IPS-NIHi7 (cell line): ENCODE data around the gene MEIKIN.

Experiments used
- DNase-seq: peaks from one replicate; pipeline ENCODE4 v3.0.0; 2012; ENCODE audit warnings: mixed read lengths; ENCODE audit errors: extremely low spot score

The MEIKIN gene

DNA sequence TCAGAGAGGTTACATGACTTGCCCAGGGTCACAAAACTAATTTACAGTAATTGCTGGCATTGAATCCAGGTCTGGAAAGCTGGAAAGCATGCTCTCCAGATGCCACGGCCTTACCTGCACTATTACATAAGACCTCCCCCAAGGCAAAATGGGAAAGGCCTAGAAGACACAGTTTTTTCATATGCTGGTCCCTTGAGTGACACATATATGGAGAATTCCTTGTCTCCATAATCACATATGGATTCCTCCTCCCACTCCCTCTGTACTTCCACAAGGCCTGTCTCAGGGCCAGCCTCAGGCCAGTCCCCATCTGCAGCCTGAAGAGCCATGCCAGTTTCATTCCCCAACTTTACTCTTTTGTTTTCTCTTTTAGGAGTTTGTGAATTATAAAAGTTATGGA lies 28.6 kb upstream of the MEIKIN start:
- DNase-seq: no peak

DNA sequence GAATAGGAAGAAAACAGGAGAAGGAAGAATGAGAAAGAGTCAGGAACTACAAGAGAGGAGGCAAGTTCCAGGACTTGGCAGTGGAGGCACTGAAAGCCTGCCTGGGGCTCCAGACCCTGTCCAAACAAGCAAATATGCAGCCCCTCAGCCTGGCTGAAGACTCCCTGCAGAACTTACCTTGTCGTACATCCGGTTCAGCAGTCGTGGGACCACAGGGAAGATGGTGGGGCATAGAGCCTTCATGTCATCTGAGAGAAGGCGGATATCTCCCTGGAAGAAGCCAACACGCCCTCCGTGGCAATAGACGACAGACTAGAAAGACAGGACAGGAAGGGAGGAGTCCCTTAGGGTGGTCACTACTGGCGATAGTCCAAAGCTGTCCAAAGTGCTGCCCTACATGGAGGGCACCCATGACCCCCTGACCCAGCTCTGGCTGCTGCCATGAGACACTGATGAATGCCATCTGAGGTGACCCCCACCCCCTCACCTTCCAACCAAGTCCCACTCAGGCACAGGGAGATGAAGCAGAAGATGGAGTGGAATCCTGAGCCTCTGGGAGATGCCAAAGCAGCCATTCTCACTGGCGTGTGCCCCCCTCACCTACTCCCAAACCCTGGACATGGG lies 27.7 kb upstream of the MEIKIN start:
- no peak for DNase-seq

DNA sequence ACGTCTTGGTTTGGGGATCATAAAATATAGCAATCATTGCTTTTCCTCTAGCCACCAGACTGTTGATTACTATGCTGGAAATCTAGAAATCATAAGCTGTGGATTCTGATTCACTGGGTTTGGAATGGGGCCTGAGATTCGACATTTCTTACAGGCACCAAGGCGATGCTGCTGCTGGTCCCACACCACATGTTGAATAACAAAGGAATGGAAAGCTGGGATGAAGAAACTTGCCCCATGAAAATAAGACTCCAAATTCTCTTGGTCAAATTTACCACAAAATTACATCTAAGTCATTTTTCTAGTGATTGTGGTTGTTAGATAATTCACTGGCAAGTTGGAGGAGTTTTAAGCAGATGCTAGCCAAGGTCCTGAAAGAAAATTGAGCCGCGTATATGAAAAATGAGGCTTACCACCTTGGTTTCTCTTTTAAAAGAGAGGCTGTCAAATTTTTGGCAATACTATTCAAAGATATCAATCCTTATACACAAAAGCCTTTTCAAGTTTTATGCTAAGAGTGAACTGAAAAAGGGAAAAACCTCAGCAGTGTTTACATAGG lies 23.0 kb upstream of the MEIKIN start:
- DNase-seq: no peak

DNA sequence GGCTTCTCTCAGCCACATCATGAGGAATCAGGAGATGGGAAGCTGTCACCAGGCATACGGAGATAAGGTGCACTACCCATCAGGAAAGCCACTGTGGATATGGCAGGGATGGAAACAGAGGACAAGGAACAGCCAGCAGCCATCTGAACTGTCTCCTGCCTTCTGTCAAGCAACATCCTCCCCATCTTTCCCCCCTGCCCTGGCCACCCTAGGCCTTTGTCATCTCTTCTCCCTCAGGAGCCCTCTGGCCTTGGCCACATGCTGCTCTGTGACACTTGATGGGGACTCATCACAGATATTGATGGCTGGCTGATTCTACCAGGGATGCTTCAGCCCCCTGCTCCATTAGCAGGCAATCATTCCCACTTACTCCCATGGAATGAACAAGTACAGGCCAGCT lies 21.1 kb upstream of the MEIKIN start:
- DNase-seq: no peak

DNA sequence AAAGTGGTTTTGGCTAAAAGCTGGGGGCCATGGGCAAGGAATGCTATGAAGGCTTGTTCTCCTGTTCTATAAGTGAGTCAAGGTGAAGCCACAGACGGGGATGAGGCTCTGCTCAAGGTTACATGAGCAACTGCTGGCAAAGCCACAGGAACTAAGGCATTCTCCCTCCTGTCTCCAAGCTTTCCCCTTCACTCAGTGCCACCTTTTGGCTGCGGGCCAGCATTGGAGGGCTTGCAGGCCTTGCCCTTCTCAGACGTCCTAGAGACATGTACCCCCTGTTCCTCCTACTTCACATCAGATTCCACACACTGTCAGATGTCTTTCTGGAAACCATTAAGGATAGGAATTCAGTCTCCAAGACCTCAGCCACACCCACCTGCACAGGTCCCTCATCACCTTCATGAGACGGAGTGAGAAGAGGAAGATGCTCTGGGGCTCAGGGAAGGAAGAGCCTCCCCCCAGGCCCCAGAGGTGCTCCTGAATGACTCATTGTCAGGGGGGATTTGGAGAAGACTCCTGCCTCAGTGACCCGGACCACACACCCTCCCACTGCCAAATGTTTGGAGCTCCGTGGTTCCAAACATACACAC lies 20.5 kb upstream of the MEIKIN start:
- DNase-seq: no peak

DNA sequence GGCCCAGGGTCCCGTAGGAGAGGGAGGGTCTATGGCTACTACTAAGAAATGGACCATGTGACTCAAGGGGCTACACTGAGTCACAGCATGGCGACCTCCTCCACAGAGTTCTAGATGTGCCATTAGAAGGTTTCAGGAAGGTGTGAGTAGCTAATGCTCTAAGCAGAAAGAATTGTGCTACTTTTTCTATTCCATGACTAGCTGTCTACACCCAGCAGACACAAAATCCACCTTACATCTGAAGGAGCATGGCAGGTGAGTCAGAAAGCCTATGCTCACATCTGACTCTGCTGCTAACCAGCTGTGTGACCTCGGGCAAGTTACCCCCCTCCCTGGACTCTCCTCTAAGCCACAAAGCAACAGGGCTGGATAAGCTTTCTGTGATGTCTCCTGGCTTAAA lies 14.4 kb upstream of the MEIKIN start:
- DNase-seq: no peak

DNA sequence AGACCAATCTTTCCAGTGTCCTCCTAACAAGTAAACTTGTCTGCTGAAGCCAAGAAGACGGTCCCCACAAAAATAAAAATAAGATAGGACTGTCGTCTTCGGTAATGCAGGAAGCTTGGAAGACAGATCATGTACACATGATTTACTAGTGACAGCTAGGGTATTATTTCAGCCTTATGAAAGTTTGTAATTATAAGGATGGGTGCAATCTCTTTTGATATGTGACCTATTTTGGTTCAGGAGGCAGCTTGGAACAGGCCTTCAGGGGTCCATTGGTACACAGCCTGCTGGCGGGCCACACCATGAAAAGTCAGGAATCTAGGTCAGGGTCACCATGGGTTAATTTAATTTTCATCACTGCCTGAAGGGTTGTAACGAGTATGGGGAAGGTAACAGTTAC lies 13.7 kb upstream of the MEIKIN start:
- DNase-seq: no peak

DNA sequence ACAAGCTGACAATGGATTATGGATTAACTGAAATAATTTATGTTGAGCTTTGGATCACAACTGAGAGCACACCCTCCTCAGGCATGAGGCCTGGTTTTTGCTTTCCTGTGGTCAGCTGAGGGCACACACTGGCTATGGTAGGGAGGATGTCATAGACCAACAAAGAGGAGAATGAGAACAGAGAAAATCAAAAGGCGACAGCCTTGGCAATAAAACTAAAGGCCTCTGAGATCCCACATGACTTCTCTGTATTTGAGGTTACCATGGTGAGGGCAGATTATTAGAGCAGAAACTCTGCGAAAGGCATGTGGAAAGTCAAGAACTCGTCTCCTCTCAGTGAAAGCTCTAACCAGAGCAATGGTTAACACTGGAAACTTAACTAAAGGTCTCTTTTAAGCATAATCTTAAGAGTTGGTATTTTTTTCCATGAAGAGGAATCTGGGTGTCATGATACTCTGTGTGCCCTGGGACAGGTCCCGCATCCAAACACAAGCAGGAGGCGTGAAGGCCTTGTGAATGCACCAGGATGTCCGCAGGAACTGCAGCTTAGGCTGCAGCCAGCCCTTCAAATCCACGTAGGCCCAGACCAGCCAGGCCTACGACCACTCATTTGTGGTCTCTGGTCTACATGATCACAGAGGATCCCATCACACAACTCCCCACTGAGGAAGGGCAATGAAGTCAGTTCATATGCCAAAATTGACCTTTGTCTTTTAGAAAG lies 12.4 kb upstream of the MEIKIN start:
- no peak for DNase-seq

DNA sequence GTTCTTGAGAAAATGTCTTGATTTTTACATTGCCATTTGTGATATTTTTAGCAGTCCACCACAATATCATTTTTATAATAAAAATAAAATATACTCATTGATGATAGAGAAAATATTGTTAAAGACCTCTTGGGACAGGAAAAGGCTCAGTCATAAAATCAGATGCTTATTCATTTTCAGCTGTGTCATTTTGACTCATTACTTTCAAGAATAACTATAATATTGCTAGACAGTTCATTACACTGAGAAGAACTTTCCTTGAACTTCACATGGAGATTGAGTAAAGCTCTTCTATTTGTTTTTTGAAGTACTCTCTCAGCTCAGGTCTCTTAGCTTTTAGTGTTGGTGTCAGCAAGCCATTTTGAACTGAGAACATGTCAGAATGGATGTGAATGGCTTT lies 8.5 kb upstream of the MEIKIN start:
- no peak for DNase-seq

DNA sequence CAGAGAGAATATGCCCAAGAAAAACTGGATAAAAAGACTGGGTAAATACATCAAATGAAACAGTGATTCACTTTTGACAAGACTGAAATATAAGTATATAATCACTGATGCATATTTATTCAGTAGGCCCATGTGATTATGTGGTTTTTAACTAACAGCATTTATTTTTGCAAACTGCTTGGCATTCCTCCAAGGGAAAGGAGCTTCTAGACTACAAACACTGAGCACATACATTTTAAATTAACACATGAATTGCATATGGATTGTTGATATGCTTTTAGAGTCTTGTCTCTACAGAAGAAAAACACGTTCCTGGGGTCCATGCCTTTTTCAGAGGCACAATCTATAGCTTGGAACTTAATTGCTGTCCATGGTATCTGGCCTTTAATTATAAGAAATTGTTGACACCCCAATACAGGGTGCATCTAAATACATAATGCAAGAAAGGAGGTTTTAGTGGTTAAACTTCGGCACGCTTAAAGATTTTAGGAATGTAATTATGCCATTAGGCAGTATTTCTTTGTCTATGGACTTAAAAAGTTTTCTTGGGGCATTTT lies 6.9 kb upstream of the MEIKIN start:
- DNase-seq: no peak

DNA sequence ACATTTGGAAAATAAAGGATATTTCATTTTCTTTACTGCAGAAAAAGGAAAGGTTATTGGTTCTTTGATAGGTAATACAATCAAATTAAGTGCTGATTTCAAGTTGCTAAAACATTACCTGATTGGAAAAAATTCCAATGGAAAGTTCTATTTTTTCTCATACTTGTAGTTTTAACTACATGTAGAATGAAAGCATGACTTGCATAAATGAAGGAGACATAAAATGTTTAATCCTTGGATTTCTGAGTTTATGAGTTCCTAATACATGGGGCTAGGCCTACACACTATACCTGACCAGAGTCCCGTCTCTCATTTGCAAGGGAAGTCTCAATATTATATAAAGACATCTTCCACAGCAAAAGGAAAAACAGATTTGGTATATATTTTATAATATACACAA lies 5.2 kb upstream of the MEIKIN start:
- no peak for DNase-seq

DNA sequence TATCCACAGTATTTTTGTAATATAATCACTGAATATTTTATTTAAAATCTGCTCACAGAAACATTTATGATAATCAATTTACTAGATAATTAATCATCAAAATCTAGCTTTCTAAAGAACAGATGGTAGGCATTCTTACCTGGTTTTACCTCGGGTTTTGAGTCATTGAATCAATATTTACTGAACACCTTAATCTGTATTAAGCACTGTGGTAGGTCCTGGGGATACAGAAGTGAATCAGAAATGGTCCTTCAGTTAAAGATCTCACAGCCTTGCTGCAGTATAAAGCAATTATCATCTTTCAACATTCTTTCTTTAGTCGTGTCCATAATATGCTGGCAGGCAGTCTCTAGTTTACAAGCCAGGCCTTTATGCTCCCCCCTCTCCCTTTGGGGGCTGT lies 2.0 kb upstream of the MEIKIN start:
- no peak for DNase-seq

DNA sequence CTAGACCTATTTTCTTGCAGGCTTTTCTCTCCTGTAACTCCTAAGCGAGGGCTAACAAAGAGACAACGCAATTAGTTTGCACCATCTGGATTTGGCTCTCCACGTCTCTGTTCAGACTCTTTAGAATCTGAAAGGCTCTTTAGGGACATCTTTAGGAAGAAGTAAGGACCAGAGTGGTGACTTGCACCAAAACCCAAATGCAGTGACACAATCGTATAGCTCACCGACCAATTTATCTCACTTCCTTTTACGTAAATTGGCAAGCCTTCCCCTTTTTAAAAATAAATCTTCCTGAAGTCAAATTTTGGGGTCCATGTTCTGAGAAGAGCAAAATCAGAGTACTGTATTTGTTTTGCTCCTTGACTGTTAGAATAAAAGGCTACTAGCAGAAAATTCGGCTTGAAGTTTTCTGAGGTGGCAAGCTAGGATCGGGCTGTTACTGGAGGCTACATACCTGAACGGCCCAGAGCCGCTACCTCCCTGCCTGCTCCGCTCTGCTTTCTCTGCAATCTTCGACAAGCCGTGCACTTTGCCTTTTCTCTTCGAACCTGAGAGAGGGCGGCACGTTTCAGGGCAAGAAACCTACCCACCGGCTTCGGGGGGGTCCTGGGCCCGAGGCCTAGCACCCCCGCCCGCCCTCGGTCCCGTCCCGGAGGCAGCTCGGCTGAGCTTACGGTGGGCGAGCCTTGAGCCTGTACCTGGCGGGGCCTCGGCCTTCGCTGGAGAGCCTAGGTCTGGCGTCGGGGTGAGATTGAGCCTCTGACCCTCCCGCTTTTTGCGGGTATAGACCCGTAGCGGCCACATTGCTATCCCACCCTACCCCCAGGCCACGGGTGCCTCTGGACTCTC lies 537 bp downstream of the MEIKIN start:
- no peak for DNase-seq

DNA sequence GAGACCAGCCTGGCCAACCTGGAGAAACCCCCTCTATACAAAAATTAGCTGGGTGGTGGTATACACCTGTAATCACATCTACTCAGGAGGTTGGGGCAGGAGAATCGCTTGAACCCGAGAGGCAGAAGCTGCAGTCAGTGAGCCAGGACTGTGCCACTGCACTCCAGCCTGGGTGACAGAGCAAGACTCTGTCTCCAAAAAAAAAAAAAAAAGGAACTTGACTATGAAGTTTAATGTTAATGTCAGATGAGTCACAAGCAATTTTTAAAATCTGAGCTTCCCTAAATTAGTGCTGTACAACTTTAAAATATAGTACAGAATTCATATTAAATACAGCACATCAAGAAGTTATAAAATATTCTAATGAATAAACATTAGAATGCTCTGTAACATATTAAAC lies 1.5 kb downstream of the MEIKIN start:
- no peak for DNase-seq

DNA sequence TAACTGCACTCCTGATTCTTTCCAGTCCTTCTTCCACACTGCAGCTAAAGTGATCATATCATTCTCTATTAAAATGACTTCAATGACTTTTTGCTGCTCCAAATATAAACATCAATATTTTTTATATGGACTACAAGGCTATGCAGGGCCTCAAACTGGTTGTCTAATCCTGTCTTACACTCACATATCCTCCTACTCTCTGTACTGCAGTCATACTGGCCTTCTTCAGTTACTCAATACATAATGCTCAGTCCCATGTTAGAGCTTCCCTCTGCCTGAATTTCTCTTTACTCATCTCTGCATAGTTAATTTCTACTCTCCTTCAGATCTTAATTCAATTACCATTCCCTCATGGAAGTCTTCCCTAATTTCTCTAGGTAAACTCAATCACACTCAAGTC lies 3.4 kb downstream of the MEIKIN start:
- no peak for DNase-seq

DNA sequence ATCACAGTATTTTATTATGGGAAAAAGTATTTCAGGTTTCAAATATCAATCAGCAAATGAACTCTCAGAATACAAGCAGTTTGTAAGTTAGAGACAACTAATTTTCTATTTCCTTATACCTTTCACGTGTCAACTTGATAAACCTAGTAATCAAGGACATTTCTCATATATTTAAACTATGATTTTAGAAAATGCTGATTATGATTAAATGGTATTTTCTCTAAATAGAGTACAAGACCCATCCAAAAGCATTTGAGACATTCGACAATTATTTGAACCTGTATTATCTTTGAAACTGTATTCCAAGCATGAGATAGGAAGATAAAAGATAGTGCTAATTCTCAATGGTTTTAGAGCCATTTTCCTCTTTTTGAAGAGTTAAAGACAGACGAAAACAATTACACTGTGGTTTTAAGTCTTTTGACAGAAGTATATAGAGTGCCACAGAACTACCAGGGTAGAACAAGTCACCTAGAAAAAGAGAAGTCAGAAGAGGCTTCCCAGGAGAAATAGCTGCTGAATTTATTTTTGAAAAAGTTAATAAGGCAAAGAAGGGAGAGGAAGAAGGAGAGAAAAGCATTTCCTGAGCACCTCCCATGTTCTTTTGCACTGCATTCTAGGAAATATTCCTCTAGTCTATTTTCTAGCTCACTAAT lies 5.6 kb downstream of the MEIKIN start:
- DNase-seq: no peak

DNA sequence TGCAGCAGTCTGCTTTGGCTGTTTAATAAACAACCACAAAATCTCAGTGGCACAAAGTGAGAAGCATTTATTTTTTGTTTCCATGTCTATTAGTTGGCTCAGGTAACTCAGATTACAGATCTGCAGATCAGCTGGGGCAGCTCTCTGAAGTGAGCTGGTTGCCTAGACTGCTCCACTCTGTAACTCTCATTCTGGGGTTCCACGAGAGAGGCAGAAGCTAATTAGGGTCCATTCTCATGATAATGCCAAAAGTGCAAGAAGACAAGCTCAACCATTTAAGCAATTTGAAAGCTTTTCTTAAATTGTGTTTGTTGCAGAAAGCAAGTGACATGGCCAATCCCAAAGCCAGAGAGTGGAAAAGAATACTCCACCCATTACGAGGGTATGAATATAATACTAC lies 13.2 kb downstream of the MEIKIN start:
- peak; percentile 31 for DNase-seq

DNA sequence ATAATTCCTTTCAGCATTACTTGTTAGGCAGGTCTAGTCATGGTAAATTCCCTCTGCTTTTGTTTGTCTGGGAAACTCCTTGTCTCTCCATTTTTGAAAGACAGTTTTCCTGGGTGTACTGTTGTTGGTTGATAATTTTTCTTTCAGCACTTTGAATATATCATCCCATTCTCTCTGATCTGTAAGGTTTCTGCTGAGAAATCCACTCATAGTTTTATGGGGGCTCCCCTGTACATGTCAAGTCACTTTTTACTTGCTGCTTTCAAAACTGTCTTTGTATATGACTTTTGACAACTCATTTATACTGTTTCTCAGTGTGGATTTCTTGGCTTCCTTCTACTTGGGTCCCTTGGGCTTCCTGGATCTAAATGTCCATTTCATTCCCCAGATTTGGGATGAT lies 16.5 kb downstream of the MEIKIN start:
- no peak for DNase-seq

DNA sequence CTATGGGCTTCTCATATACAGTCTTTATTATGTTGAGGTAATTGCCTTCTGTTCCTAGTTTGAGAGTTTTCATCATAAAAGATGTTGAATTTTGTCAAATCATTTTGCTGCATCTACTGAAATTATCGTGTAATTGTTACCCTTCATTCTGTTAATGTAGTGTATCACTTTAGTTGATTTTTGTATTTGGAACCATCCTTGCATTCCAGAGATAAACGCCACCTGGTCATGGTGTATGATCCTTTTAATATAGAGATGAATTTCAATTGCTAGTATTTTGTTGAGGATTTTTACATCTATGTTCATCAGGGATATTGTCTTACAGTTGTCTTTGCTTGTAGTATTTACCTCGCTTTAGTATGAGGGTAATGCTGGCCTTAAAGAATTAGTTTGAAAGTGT lies 19.3 kb downstream of the MEIKIN start:
- DNase-seq: no peak

DNA sequence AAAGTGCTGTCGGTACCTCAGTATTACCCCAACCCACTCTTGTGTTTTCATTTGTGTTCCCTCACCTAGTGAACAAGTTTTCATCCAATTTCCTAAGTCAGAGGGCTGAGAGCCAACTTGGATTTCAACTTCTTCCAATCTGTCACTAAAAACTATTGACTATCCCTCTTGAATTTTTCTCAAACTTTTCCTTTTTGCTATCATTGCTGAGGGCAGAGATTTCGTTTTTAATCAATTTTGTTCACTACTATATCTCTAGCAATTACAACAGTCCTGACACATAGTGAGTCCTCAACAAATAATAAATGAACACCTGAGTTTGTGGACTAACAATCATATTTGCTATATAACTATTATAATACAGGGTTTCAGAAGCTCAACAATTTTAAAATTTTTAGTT lies 29.0 kb downstream of the MEIKIN start:
- DNase-seq: no peak

DNA sequence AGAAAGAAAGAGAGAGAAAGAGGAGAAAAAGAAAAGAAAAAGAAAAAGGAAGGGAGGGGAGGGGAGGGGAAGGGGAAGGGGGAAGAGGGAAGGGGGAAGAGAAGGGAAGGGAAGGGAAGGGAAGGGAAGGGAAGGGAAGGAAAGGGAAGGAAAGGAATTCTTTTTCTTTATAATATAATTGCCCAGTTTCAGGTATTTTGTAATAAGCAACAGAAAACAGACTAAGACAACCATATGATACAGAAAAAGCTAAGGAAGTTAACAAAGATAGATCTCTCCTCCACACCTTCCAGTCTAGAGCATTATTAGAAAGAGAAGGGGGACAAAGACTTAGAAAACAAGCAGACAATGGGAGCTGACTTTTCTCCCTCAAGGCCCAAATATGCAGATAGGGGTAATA lies 31.0 kb downstream of the MEIKIN start:
- DNase-seq: no peak
